Activated naive CD8-positive, alpha-beta T cell treated with anti-CD3 and anti-CD28 coated beads for 36 hours (primary cell): ENCODE data around the gene KRT36. TPM values are rescaled to one million over a fixed set of nuclear protein-coding genes. Genes with fewer than 3 reads are reported as not detected.

Experiments
- DNase-seq: peaks from one replicate; pipeline ENCODE4 v3.0.0; 2021
- H3K27ac Mint-ChIP-seq: one replicate; pipeline ENCODE4 v1.8.0; 2022; ENCODE audit warnings: mild to moderate bottlenecking, moderate library complexity, mixed read lengths
- H3K27me3 Mint-ChIP-seq: one replicate; pipeline ENCODE4 v1.8.0; 2022; ENCODE audit warnings: mild to moderate bottlenecking, mixed read lengths
- H3K36me3 Mint-ChIP-seq: one replicate; pipeline ENCODE4 v1.8.0; 2021; ENCODE audit warnings: mild to moderate bottlenecking, mixed read lengths
- H3K4me1 Mint-ChIP-seq: one replicate; pipeline ENCODE4 v1.8.0; 2021; ENCODE audit warnings: mixed read lengths
- H3K4me3 Mint-ChIP-seq: one replicate; pipeline ENCODE4 v1.8.0; 2022; ENCODE audit warnings: mild to moderate bottlenecking, moderate library complexity, mixed read lengths
- H3K9me3 Mint-ChIP-seq: one replicate; pipeline ENCODE4 v1.8.0; 2022; ENCODE audit warnings: mixed read lengths
- total RNA-seq, 2 experiments: library from RNA; stranded (reverse); gene quantifications; one replicate each; pipeline ENCODE4 v1.2.3, GENCODE V29; 2021

The KRT36 gene
- total RNA-seq, 2 experiments from 2014 or later = not detected

DNA sequence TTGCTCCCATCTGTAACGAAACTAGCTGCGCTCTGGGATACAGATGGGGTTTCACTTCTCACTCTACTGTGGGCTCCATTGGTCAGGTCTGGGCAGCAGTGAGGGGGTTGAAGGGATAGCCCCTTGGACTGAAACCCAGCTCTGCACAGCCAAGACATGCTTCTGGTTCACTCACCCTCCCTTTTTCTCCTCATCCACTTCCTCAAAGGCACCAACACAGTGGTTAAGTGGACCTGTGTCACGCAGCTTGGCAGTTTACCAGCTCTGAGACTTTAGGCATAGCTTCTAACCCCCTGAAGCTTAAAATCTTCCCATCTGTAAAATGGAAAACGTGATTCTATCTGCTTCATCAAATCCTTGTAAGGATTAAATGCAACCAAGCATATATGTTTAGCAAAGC is 37.4 kb downstream of the KRT36 start:
- Mint-ChIP-seq H3K4me3 (no peak overlapping the region), H3K36me3 (no peaks in the 10 kb centered on the region), H3K9me3 (no peaks in the 10 kb centered on the region), H3K27ac (no peak overlapping the region), H3K4me1 (no peaks in the 10 kb centered on the region), H3K27me3 (no peaks in the 10 kb centered on the region)
- DNase-seq = no peak

DNA sequence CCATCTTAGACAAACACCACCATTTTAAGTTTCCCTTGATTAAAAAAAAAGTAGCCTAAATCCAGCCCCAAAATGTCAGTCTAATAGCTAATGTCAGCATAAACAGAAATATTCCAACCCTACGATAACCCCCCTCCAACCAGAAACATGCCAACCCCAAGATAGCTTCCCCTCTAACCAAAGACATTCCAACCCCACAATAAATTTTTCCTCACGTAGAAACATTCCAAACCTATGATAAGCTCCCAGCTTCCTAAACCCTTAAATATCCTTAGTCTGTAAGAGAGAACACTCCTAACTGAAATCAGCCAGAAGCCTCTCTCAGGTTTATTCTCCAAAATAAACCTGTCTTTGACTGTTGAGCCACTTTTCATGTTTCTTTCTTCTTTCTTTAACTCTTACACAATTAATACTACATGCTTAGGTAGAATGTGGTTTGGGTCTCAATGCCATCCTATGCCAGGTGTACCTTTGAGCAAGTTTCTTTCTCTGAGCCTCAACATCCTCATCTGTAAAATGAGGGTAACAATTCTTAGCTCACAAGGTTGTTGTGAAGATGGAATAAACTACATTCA is 38.5 kb downstream of the KRT36 start:
- Mint-ChIP-seq H3K27ac (no peak overlapping the region), H3K4me3 (no peak overlapping the region), H3K27me3 (no peaks in the 10 kb centered on the region), H3K9me3 (no peaks in the 10 kb centered on the region), H3K4me1 (no peaks in the 10 kb centered on the region), H3K36me3 (no peaks in the 10 kb centered on the region)
- no peak for DNase-seq

DNA sequence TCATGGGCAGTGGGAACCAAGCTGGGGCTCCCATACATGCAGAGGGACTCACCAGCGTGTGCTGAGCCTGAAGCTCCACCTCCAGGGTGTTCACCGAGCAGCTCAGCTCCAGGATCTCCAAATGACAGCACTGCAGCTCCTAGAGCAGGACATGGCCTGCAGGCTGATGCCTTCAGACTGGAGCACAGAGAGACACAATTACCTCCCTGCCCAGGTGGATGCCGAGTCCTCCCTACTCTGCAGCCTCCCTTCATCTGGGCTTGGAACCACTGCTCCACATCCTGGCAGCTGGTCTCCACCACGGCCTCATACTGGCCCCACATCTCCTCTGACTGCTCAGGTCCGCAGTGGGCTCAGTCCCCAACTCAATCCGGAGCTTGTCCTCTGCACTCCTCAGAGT is 40.7 kb downstream of the KRT36 start:
- no peaks in the 10 kb centered on the region for H3K36me3 Mint-ChIP-seq
- DNase-seq = no peak
- no peak overlapping the region for H3K27ac Mint-ChIP-seq
- peaks cover 4% of the 10 kb centered on the region for H3K27me3 Mint-ChIP-seq
- H3K4me3 Mint-ChIP-seq = no peak overlapping the region
- H3K4me1 Mint-ChIP-seq = no peaks in the 10 kb centered on the region
- H3K9me3 Mint-ChIP-seq = no peaks in the 10 kb centered on the region

DNA sequence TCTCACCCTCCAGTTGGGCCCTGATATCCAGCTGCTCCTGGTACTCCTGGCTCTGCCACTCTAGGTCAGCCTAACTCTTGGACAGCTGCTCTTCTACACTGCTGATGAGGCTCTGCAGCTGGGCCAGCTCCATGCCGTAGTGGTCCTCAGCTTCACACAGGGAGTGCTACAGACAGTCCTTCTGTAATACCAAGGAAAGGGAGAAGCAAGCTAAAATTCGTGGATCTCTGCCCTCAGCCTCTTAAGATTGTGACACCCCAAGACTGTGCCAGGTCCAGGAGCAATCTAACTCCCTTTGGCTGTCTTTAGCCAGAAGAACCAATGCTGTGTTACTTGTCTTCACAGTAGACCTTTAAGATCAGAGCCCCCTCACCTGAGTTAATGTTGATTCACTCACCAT is 41.2 kb downstream of the KRT36 start:
- Mint-ChIP-seq H3K27me3 (peaks cover 4% of the 10 kb centered on the region), H3K36me3 (no peaks in the 10 kb centered on the region), H3K27ac (no peak overlapping the region)

DNA sequence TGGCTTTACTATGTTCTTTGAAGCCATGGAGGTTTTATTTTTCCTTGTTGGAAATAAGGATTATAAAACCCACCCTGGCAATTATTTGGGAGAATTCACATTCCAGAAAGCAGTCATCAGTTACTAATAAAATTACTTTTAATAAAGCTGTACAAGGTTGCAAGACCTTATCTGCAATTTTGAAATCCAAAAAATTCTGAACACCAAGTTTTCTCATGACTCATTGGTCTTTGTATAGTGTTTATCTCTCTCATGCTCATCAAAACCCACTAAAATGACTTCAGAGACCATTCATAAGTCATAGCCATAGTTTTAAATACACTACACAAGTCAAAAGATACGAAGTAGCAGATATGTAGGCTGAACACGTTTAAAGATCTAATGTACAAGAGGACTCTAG is 42.9 kb downstream of the KRT36 start:
- Mint-ChIP-seq H3K27me3 (peaks cover 4% of the 10 kb centered on the region), H3K27ac (no peak overlapping the region), H3K4me3 (no peak overlapping the region), H3K36me3 (no peaks in the 10 kb centered on the region), H3K4me1 (no peaks in the 10 kb centered on the region), H3K9me3 (no peaks in the 10 kb centered on the region)
- no peak for DNase-seq

More for the DNA sequence above, 41.2 kb downstream of the KRT36 start:
- no peaks in the 10 kb centered on the region for H3K9me3 Mint-ChIP-seq
- no peak overlapping the region for H3K4me3 Mint-ChIP-seq
- H3K4me1 Mint-ChIP-seq = no peaks in the 10 kb centered on the region
- DNase-seq = no peak

DNA sequence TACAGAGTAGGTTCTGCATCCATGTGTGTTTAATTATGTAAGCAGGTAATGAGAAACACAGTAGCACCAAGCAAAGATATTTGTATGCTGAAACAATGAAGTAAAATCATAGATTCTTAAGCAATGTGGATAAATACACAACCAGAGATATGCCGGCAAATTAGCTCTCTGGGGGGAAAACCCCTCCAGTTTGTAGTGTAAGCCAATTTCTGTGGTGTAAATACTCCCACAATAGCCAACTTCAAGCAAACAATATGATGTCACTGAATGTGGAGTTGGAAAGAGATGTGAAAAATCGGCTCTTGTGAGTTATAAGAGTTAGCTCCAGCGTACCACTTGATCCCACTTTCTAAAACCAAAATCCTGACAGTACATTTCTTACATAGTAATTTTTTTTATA is 45.1 kb downstream of the KRT36 start:
- H3K27me3 Mint-ChIP-seq = peaks cover 4% of the 10 kb centered on the region
- no peaks in the 10 kb centered on the region for H3K36me3 Mint-ChIP-seq
- H3K4me1 Mint-ChIP-seq = no peaks in the 10 kb centered on the region
- H3K4me3 Mint-ChIP-seq = no peak overlapping the region
- H3K9me3 Mint-ChIP-seq = no peaks in the 10 kb centered on the region
- no peak overlapping the region for H3K27ac Mint-ChIP-seq
- no peak for DNase-seq

DNA sequence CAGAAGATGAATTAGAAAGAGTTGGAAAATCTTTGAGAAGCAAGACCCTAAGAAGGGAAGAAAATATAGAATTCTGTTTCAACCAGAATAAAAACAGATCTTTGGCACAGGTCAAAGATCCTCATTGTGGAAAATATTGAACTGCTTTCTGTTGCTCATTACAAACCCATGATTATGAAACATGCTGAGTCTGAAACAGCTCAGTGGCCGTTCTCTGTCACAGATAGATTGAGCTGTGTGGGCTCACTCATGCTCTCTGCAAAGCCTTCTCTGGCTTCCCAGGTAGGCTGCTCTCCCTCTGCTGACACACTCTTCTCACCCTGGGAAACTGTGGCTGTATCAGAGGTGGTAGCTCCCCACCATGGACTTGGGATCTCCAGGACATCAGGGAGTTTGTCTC is 45.5 kb downstream of the KRT36 start:
- Mint-ChIP-seq H3K4me3 (no peak overlapping the region), H3K27me3 (peaks cover 4% of the 10 kb centered on the region), H3K4me1 (no peaks in the 10 kb centered on the region), H3K36me3 (no peaks in the 10 kb centered on the region), H3K27ac (no peak overlapping the region), H3K9me3 (no peaks in the 10 kb centered on the region)
- DNase-seq = no peak

DNA sequence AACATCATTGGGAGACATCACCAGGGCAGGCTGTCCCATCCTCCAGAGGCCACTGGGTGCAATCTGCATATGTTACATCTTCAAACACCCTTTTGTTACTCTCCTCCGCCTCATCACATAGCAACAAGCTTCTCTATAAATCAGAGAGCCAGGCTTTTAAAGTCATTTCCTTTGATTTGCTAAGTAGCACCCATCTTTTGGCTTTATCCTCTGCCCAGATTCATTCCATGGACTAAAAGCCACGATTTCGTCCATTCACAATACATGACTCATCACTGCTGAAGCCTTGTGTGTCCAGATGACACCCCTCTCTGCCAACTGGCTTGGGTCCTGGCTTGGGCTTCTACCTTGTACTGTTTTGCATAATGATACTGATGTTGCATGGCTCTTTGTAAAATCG is 47.0 kb downstream of the KRT36 start:
- Mint-ChIP-seq H3K4me3 (no peak overlapping the region), H3K36me3 (no peaks in the 10 kb centered on the region), H3K27ac (no peak overlapping the region), H3K27me3 (peaks cover 4% of the 10 kb centered on the region), H3K9me3 (no peaks in the 10 kb centered on the region), H3K4me1 (no peaks in the 10 kb centered on the region)
- DNase-seq = no peak

DNA sequence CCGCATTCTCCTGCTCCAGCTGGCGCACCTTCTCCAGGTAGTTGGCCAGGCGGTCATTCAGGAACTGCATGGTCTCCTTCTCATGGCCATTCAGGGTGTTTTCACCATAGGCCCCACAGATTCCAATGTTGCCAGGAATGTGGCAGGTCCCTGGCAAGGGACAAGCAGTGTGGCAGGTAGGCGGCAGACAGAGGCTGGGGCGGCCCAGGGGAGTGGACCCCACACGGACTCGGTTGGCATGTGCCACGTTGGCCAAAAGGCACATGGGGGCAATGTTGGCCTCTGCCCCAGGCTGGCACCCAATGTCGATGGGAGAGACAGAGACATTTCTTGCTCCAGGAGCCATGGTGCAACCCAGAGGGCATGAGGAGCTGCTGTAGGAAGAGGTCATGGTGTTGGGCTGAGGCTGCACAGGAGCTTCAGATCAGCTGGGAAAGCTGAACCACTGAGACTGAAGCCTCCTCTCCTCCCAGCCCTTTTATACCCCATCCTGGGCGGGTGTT is 49.1 kb downstream of the KRT36 start, which contains the start of gene KRT38:
TSS of gene KRT38 (minus strand) at position 453 of the 503 bp plus-strand sequence. CDS start at position 391, 62 bp downstream.
- Mint-ChIP-seq H3K4me1 (no peaks in the 10 kb centered on the region), H3K27ac (no peak within 1 kb of the TSS), H3K9me3 (no peaks in the 10 kb centered on the region), H3K27me3 (peaks cover 4% of the 10 kb centered on the region), H3K4me3 (no peak within 1 kb of the TSS), H3K36me3 (no peaks in the 10 kb centered on the region)
- no peak for DNase-seq

DNA sequence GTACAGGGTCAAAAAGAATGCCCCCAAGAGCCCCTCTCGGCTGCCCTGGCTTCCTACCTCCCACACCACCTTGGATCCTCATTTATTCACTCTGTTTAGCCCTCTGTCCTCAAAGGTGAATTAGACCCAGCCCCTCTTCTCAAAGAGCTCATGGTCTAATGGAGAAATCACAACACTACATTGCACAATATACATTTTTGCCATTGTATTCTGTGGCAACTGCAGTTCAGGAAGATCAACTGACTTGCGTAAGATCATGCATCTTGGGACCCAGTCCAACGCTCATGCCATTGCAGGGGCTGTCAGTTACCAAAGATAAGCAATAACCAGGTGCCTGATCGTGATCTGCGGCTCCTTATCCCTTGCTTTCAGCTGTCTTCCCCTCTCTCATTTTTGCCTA is 50.3 kb downstream of the KRT36 start:
- no peak overlapping the region for H3K4me3 Mint-ChIP-seq
- no peak for DNase-seq
- no peaks in the 10 kb centered on the region for H3K36me3 Mint-ChIP-seq
- no peak overlapping the region for H3K27ac Mint-ChIP-seq
- no peaks in the 10 kb centered on the region for H3K4me1 Mint-ChIP-seq
- peaks cover 2% of the 10 kb centered on the region for H3K27me3 Mint-ChIP-seq
- no peaks in the 10 kb centered on the region for H3K9me3 Mint-ChIP-seq

DNA sequence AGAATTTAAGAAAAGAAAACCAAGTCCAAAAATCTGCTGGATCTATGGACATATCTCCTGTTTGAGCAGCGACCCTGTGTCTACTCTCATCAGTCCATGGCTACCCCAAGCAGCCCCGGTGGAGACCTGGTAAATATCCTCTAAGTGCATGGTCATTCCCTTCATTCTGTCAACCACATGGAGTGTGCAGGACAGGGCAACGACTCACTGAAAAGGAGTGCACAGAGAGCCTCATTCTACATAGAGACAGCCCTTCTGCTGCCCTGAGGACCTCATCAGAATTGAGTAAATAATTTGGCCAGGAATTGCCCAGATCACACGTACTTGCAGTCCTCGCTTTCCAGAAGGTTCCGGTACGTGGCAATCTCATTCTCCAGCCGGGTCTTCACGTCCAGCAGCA is 51.9 kb downstream of the KRT36 start:
- Mint-ChIP-seq H3K27ac (no peak overlapping the region), H3K9me3 (no peaks in the 10 kb centered on the region), H3K36me3 (no peaks in the 10 kb centered on the region)

DNA sequence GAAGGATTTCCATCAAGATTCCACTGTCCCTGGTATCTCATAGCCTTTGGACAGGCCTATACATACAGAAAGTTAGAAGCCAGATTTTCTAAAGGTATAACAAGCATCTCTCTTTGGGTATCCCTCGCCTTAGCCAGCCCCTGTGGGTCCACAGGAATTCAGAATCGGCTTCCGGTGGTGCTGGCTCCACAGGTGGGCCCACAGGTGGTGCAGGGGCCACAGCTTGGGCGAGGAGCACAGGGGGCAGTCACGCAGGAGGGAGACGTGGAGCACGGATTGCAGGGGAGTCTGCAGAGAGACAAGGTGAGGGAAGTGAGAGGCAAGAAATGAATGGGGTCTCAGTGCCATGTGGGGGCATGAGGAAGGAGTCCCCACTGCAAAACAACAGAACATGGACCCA is 52.5 kb downstream of the KRT36 start:
- no peak for DNase-seq
- Mint-ChIP-seq H3K4me1 (no peaks in the 10 kb centered on the region), H3K4me3 (no peak overlapping the region), H3K27ac (no peak overlapping the region), H3K36me3 (no peaks in the 10 kb centered on the region), H3K9me3 (no peaks in the 10 kb centered on the region), H3K27me3 (no peaks in the 10 kb centered on the region)

More for the DNA sequence above, 51.9 kb downstream of the KRT36 start:
- DNase-seq = no peak
- no peaks in the 10 kb centered on the region for H3K27me3 Mint-ChIP-seq
- H3K4me3 Mint-ChIP-seq = no peak overlapping the region
- H3K4me1 Mint-ChIP-seq = no peaks in the 10 kb centered on the region

Other genes with a start within 250 kb of the KRT36 start
- gene KRTAP9-4, start 240.2 kb downstream of the KRT36 start, total RNA-seq = not detected
- gene KRTAP9-9, start 234.5 kb downstream of the KRT36 start, total RNA-seq = not detected
- gene KRTAP9-6, start 224.5 kb downstream of the KRT36 start, total RNA-seq = not detected
- not detected for gene KRTAP9-7, start 214.2 kb downstream of the KRT36 start, total RNA-seq
- gene KRTAP29-1, start 187.1 kb downstream of the KRT36 start, total RNA-seq = not detected
- not detected for gene KRTAP16-1, start 180.6 kb downstream of the KRT36 start, total RNA-seq
- not detected for gene KRTAP17-1, start 174.2 kb downstream of the KRT36 start, total RNA-seq
- not detected for gene KRT33A, start 139.1 kb downstream of the KRT36 start, total RNA-seq
- gene KRT33B, start 120.1 kb downstream of the KRT36 start, total RNA-seq = not detected
- gene KRT34, start 107.6 kb downstream of the KRT36 start, total RNA-seq = not detected
- not detected for gene KRT31, start 92.3 kb downstream of the KRT36 start, total RNA-seq
- gene KRT37, start 65.3 kb downstream of the KRT36 start, total RNA-seq = not detected
- not detected for gene KRT38, start 48.9 kb downstream of the KRT36 start, total RNA-seq
- not detected for gene KRT32, start 22.5 kb downstream of the KRT36 start, total RNA-seq
- gene KRT35, start 8.8 kb downstream of the KRT36 start, total RNA-seq = not detected
- gene KRT13, start 15.7 kb upstream of the KRT36 start, total RNA-seq = not detected
- gene KRT15, start 29.0 kb upstream of the KRT36 start, total RNA-seq = not detected
- not detected for gene KRT19, start 38.4 kb upstream of the KRT36 start, total RNA-seq
- not detected for gene KRT9, start 82.1 kb upstream of the KRT36 start, total RNA-seq
- not detected for gene KRT14, start 97.0 kb upstream of the KRT36 start, total RNA-seq
- gene KRT16, start 122.9 kb upstream of the KRT36 start, total RNA-seq = not detected
- gene KRT17, start 134.7 kb upstream of the KRT36 start, total RNA-seq = not detected
- 1,000 to 10,000 TPM; 1,196 to 1,277 TPM for gene EIF1, start 199.0 kb upstream of the KRT36 start, total RNA-seq
- not detected for gene GAST, start 222.4 kb upstream of the KRT36 start, total RNA-seq
- gene HAP1, start 244.7 kb upstream of the KRT36 start, total RNA-seq = under 1 TPM in 1 of 2 experiments, not detected in 1; 0.08 TPM